Measurements from ENCODE around the gene SEMA5A.

The SEMA5A gene

GRCh38 chr5:9046756-9047481 is 499.0 kb downstream of the SEMA5A start:
- no peak for DNase-seq (ENCODE audit: low read depth in 3 of 3, low spot score in 1 of 3)

GRCh38 chr5:9045946-9046345 is 499.9 kb downstream of the SEMA5A start:
- no peak for DNase-seq (ENCODE audit: low read depth in 3 of 3, low spot score in 1 of 3)

DNA sequence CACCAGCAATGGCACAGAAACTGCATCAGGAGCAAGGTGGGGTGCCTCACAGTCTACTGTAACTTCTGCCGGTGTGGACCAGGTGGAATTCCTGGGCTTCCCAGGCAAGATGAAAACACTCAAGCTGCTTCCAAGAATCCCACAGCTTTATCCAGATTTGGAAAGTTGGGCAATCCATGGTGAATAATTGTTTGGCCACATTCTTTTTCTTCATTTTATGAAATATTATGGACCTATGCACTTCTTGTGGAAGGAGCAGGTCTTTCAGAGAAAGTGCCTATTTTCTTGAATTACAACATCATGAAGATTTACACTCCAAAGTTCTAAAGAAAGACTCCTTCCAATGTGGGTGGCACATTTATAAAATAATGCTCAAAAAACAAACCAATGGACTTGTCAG is 503.6 kb downstream of the SEMA5A start:
- no peak for DNase-seq (ENCODE audit: low read depth in 3 of 3, low spot score in 1 of 3)

DNA sequence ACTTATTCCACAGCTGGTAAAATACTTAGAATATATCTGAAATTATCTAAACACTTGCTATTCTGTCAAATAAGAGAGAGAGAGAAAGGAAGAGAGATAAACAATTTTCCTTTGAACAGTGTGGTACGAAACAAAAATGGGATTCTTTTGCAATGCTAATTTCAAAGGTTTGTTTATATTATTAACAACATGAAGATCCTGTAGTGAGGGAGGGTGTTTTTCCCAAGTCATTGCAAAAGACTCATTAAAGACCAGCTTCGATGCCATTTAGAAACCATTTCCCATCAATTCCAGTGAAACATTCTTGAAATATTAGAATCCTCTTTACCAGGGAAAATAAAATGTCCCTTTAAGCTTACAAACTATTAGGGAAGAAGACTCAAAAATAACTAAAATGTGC is 505.4 kb downstream of the SEMA5A start:
- no peak for DNase-seq (ENCODE audit: low read depth in 3 of 3, low spot score in 1 of 3)

- no peak for DNase-seq (ENCODE audit: low read depth in 3 of 3, low spot score in 1 of 3)
These were observed 508.8 kb downstream of the SEMA5A start for GRCh38 chr5:9037048-9037447.

GRCh38 chr5:9035346-9035745 is 510.5 kb downstream of the SEMA5A start:
- DNase-seq (ENCODE audit: low read depth in 3 of 3, low spot score in 1 of 3), result no peak

GRCh38 chr5:9034649-9035048 is 511.2 kb downstream of the SEMA5A start:
- no peak for DNase-seq (ENCODE audit: low read depth in 3 of 3, low spot score in 1 of 3)

GRCh38 chr5:9033524-9033923 is 512.4 kb downstream of the SEMA5A start:
- no peak for DNase-seq (ENCODE audit: low read depth in 3 of 3, low spot score in 1 of 3)

GRCh38 chr5:9025942-9026341 is 519.9 kb downstream of the SEMA5A start:
- DNase-seq (ENCODE audit: low read depth in 3 of 3, low spot score in 1 of 3), result no peak

DNA sequence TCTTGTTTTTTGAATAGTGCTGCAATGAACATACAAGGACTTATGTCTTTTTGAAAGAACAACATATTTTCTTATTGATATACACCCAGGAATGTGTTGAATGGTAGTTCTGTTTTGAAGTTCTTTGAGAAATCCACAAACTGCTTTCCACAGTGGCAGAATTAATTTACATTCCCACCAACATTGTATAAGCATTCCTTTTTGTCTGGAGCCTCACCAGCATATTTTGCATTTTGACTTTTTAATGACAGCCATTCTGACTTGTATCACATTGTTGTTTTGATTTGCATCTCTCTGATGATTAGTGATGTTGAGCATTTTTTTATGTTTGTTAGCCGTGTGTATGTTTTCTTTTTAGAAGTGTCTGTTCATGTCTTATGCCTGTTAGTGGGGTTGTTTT is 524.9 kb downstream of the SEMA5A start:
- DNase-seq (ENCODE audit: low read depth in 3 of 3, low spot score in 1 of 3), result no peak

GRCh38 chr5:9015937-9016270 is 530.0 kb downstream of the SEMA5A start:
- no peak for DNase-seq (ENCODE audit: low read depth in 3 of 3, low spot score in 1 of 3)

DNA sequence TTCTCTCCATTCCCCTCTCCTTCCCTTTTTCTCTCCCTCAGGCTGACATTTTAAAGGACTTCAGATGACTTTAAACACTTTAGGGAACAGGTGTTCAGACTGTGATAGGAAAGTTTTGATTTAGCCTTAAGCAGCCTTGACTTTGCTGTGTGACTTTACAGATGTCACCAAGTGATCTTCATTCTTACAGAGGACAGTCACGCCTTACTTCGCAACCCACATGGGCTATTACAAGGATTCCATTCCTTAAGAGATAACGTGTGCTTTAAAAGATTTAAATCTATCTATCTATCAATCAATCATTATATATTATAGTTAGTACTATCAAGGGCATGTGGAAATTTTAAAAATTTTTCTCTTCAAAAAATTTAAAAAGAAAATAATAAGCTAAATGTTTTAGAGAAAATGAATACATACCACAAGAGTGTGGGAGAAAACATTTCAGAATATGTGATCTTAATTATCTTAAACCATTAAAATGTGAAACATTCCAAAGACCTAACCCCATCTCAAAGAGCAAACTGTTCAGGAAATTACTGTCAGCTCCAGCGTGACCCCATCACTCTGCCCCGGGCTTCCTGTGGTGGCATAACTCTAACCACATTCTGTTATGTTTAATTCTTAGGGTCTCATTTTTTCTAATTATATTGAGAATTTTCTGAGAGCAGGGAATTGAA is 530.5 kb downstream of the SEMA5A start:
- no peak for DNase-seq (ENCODE audit: low read depth in 3 of 3, low spot score in 1 of 3)

- DNase-seq (ENCODE audit: low read depth in 3 of 3, low spot score in 1 of 3), result no peak
These were observed 532.7 kb downstream of the SEMA5A start for GRCh38 chr5:9013147-9013546.

- DNase-seq (ENCODE audit: low read depth in 3 of 3, low spot score in 1 of 3), result no peak
These were observed 535.8 kb downstream of the SEMA5A start for GRCh38 chr5:9009931-9010651.

GRCh38 chr5:8997542-8998070 is 548.3 kb downstream of the SEMA5A start:
- DNase-seq (ENCODE audit: low read depth in 3 of 3, low spot score in 1 of 3), result no peak

GRCh38 chr5:8993031-8993430 is 552.8 kb downstream of the SEMA5A start:
- DNase-seq (ENCODE audit: low read depth in 3 of 3, low spot score in 1 of 3), result no peak

Measured in stimulated activated CD4-positive, alpha-beta T cell treated with anti-CD3 and anti-CD28 coated beads, TNF-alpha, amount 100 ng/mL, for 1 hour (primary cell).